Limb (tissue), 2 donors: Measurements from ENCODE around the gene ADGRA3.
"Not testable (repeated sequence)": the region's sequence is repeated elsewhere in the genome, so short reads cannot be mapped to it uniquely, and the experiment has no call there.

Experiments used
- DNase-seq, 2 donors: peaks; one replicate each; pipeline ENCODE4 v3.0.0-alpha.2; 2016; ENCODE audit errors: extremely low spot score in 2 of 2

ADGRA3 gene

GRCh38 chr4:22384154-22384553, 131.7 kb downstream of the ADGRA3 start:
- DNase-seq = no peak

GRCh38 chr4:22382216-22382615, 133.7 kb downstream of the ADGRA3 start:
- not testable (repeated sequence) for DNase-seq

GRCh38 chr4:22372986-22373385, 142.9 kb downstream of the ADGRA3 start:
- DNase-seq = no peak

DNA sequence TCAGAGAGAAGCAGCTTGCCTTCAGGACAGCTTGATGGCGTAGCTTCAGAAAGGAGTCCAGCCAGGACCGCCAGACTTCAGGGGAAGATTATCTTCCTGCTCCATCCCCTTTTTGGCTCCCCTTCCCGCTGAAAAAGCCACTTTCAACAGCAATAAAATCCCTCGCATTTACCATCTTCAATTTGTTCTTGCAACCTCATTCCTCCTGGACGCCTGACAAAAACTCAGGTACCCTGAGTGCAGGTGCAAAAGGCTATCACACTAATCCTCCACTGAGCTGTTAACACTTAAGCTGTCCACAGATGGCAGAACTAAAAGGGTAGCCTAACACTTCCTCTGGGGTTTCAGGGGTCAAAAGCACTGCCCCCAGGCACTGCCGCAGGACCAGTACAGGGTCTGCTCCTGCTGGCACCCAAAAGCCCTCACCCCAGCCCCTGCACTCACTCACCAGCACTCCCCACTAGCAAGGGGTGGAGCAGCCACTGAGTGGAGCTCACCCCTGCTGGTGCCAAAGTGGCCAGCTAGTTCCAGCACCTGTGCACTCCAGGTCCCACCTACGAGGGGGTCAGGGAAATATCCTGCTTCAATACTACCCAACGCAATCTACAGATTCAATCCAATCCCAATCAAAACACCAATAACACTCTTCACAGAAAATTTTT, 145.8 kb downstream of the ADGRA3 start:
- DNase-seq = no peak

GRCh38 chr4:22363787-22364186, 152.1 kb downstream of the ADGRA3 start:
- no peak for DNase-seq

GRCh38 chr4:22363036-22363435, 152.8 kb downstream of the ADGRA3 start:
- DNase-seq = no peak

DNA sequence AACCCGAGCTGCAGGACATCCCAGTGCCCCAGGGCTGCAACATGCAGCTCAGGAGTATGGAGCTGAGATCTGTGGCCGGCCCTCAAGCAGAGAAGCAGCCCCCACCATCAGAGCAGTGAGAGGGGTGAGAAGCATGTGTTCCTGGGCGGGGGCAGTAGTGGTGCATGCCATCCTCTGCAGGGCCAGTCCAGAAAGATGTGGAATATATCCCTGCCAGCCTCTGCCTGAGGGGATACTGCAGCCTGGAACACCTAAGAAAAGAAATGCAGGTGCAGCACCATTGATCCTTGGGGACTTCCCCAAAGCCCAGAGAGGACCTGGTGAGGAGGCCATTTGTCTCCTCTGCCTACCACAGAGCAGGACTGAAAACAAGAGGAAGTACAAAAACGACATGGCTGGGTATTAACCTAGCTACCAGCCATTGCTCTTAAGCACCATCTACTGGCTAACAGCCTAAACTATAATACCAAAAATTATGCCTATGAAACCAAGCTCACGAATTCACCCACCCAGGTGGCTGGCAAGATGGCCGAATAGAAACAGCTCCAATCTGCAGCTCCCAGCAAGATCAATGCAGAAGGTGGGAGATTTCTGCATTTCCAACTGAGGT, 158.8 kb downstream of the ADGRA3 start:
- DNase-seq = no peak

- no peak for DNase-seq
These were observed 167.5 kb downstream of the ADGRA3 start for GRCh38 chr4:22348410-22348809.

DNA sequence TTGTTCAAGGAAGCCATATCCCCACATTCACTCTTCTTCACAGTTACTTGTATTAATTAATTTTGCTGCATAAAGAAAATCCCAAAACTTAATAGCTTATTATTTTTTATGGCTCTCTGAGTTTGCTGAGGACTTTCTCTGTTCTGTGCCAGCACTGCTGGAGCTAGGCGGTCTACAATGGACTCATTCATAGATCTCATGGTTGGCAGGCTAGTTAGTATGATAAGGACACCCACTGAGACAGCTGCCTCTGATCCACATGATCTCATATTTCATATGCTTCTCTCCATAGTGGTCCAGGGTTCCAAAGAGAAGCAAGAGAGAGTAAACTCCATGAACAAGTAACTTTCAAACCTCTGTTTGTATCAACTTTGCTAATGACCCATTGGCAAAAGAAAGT, 170.2 kb downstream of the ADGRA3 start:
- no peak for DNase-seq

DNA sequence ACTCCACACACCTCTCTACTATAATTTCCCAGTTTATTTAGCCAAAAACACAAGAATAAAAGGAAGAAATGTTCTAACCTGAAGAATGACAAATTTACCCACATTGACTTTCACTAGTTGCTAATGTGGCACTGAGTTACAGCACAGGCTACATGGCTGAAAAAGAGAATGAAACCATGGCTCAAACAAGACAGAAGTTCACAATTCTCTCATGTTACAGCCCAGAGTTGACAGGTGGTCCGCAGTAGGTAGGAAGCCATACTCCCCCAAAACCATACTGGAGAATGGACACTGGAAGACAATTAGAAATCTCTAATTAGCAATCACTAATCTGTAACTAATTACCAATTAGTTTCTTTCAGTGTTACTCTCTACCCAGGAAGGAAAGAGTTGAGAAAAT, 170.8 kb downstream of the ADGRA3 start:
- DNase-seq = no peak

DNA sequence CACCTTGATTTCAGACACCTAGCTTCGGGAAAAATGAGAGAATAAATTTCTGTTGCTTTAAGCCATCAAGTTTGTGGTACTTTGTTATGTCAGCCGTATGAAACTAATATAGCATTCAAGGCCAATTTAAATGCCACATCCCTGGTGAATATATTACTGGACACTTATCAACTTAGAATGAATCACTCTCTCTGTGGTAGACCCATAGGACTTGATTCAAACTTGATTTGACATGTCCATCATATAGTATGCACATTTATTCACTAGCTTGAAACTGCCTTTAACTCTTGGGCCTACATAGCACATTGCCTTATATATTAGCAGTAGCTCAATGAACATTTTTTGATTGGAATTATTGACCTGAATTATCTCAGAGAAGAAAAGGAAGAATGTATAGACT, 172.3 kb downstream of the ADGRA3 start:
- DNase-seq = no peak

GRCh38 chr4:22339491-22339890, 176.4 kb downstream of the ADGRA3 start:
- no peak for DNase-seq

GRCh38 chr4:22338796-22339195, 177.1 kb downstream of the ADGRA3 start:
- DNase-seq = no peak
